Effector memory CD4-positive, alpha-beta T cell (primary cell): ENCODE measurements around the gene NELL1.

ENCODE experiments used
- DNase-seq, 3 donors: peaks; one replicate each; pipeline ENCODE4 v3.0.0-alpha.2; 2020
- H3K27ac ChIP-seq: 2 replicates; pipeline ENCODE4 v1.7.0; 2013; ENCODE audit warnings: mild to moderate bottlenecking, low read length, moderate library complexity; ENCODE audit not compliant: insufficient read depth, poor library complexity, severe bottlenecking
- H3K27me3 ChIP-seq: replicated peaks from 2 replicates; pipeline ENCODE4 v1.7.0; 2013; ENCODE audit warnings: mild to moderate bottlenecking, low read length; ENCODE audit not compliant: insufficient read depth, control insufficient read depth, poor library complexity, severe bottlenecking
- H3K36me3 ChIP-seq: 2 replicates; pipeline ENCODE4 v1.7.0; 2013; ENCODE audit warnings: mild to moderate bottlenecking, low read length, moderate library complexity; ENCODE audit not compliant: control insufficient read depth, insufficient read depth
- H3K4me1 ChIP-seq: 2 replicates; pipeline ENCODE4 v1.7.0; 2013; ENCODE audit warnings: low read length, mild to moderate bottlenecking; ENCODE audit not compliant: control insufficient read depth, insufficient read depth, poor library complexity, severe bottlenecking
- H3K4me3 ChIP-seq: 2 replicates; pipeline ENCODE4 v1.7.0; 2013; ENCODE audit warnings: low read length, low read depth, mild to moderate bottlenecking; ENCODE audit not compliant: insufficient read depth, poor library complexity, severe bottlenecking
- H3K9me3 ChIP-seq: 2 replicates; pipeline ENCODE4 v1.7.0; 2013; ENCODE audit warnings: mild to moderate bottlenecking, low read length, moderate library complexity; ENCODE audit not compliant: control insufficient read depth

The NELL1 gene

DNA sequence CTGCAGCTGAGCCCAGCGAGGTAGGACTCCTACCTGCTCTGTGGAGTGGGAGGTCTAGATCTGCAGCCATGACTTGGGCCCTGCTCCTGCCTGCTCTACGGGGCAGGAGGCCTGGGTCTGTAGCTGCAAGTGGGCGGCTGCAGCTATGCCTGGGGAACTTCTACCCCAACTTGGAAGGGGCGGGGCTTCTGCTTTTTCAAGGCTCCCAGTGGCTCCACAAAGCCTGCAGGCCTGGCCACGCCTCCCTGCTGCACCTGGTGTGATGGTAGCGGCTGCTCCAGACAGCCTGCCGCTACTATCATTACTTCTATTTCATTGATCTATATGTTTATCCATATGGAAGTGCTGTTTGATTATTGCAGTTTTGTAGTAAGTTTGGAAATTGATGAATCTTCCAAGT is 121.2 kb downstream of the NELL1 start:
- no peak for DNase-seq
- no peak overlapping the region for H3K4me3 ChIP-seq
- H3K4me1 ChIP-seq: no peaks in the 10 kb centered on the region
- H3K27ac ChIP-seq: no peak overlapping the region
- H3K9me3 ChIP-seq: no peaks in the 10 kb centered on the region
- H3K36me3 ChIP-seq: no peaks in the 10 kb centered on the region
- H3K27me3 ChIP-seq: no peaks in the 10 kb centered on the region

DNA sequence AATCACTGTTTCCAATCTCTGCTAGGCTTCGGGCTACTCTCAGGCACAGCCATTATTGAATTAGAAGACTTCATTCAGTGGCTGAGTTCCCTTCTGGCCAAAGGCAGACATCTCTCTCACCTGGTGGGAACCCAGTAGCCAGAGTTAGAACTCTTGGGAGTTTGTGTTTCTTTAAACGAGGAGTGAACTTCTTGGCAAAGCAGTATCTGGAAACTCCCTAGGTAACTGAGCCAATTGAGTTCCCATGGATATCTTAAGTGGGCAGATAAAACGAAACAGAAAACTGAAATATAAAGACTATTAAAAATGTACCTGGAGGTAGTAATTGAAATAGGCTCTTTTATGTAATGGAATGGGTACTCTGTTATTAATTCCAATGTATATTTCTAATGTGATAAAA is 125.6 kb downstream of the NELL1 start:
- DNase-seq: no peak
- Histone ChIP-seq H3K4me1 (no peaks in the 10 kb centered on the region), H3K27me3 (no peaks in the 10 kb centered on the region)

DNA sequence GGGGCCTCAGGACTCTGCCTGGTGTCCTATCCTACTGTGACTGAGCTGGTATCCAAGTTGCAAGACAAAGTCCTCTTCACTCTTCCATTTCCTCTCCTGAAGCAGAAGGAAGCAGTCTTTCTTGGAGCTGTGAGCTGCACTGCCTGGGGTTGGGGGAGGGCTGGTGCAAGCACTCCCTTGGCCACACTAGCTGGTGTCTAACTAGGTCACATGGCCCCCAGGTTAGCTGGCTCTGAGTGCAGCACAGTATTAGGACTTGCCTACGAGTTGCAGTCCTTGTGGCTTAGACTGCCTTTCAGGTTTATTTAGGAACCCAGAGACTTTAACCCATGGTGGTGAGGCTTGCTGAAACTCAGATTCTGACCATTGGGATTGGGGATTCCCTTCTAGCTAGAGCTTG is 138.9 kb downstream of the NELL1 start:
- no peaks in the 10 kb centered on the region for H3K27me3 ChIP-seq
- H3K9me3 ChIP-seq: no peaks in the 10 kb centered on the region
- no peaks in the 10 kb centered on the region for H3K36me3 ChIP-seq
- no peak overlapping the region for H3K4me3 ChIP-seq
- H3K27ac ChIP-seq: no peak overlapping the region
- H3K4me1 ChIP-seq: no peaks in the 10 kb centered on the region
- no peak for DNase-seq

More for the DNA sequence above, 125.6 kb downstream of the NELL1 start:
- H3K27ac ChIP-seq: no peak overlapping the region
- no peak overlapping the region for H3K4me3 ChIP-seq
- H3K36me3 ChIP-seq: no peaks in the 10 kb centered on the region
- no peaks in the 10 kb centered on the region for H3K9me3 ChIP-seq

DNA sequence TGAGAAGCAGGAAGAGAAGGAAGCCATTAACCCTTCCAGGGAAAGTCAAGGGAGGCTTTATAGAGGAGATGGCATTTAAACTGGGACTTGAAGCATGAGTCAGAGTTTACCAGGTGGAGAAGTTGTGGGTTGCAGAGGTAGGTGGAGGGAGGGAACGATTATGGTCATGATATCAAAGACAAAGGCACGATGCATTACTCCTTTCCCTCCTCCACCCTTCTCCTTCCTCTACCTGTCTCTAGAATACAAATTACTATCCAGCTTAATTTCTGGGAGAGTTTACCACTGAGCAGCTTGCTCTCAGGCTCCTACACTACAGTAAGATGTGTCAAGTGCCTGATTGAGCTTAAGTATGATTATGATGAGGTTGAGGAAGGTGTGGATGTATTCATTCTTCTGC is 151.7 kb downstream of the NELL1 start:
- Histone ChIP-seq H3K36me3 (no peaks in the 10 kb centered on the region), H3K4me1 (no peaks in the 10 kb centered on the region), H3K9me3 (no peaks in the 10 kb centered on the region), H3K27me3 (no peaks in the 10 kb centered on the region), H3K27ac (no peak overlapping the region), H3K4me3 (no peak overlapping the region)
- DNase-seq: no peak

DNA sequence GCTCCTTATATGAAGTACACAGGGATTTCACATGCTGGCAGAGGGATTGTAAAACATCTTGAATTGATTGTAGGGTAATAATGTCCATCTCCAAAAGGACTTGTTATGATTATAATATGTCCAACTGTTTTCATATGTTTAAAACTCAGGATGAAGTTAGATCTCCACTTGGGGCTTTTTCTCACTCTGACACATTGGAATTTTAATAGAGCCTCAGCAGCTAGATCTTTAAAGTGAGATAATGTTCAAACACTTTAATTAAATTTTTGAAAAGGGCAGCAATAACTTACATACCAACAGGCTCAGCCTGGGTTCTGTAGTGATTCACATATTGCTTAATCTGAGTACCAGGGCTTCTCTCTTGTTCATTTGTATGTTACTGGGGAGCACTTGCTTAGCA is 152.1 kb downstream of the NELL1 start:
- no peaks in the 10 kb centered on the region for H3K36me3 ChIP-seq
- H3K9me3 ChIP-seq: no peaks in the 10 kb centered on the region
- no peak overlapping the region for H3K27ac ChIP-seq
- H3K4me3 ChIP-seq: no peak overlapping the region
- H3K27me3 ChIP-seq: no peaks in the 10 kb centered on the region
- no peak for DNase-seq
- H3K4me1 ChIP-seq: no peaks in the 10 kb centered on the region

DNA sequence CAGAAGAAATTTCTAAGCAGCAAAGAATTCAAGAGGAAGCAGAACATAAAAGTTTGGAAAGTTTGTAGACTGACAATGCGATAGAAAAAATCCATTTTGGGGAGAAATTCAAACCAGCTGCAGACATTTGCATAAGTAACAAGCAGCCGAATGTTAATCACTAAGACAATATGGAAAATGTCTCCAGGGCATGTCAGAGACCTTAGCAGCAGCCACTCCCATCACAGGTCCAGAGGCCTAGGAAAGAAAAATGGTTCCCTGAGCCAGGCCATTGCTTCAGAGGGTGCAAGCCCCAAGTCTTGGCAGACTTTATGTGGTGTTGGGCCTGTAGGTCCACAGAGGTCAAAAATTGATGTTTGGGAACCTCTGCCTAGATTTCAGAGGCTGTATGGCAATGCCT is 155.4 kb downstream of the NELL1 start:
- no peaks in the 10 kb centered on the region for H3K4me1 ChIP-seq
- H3K27me3 ChIP-seq: no peaks in the 10 kb centered on the region
- no peaks in the 10 kb centered on the region for H3K36me3 ChIP-seq
- no peak overlapping the region for H3K4me3 ChIP-seq
- no peaks in the 10 kb centered on the region for H3K9me3 ChIP-seq
- no peak overlapping the region for H3K27ac ChIP-seq
- no peak for DNase-seq

DNA sequence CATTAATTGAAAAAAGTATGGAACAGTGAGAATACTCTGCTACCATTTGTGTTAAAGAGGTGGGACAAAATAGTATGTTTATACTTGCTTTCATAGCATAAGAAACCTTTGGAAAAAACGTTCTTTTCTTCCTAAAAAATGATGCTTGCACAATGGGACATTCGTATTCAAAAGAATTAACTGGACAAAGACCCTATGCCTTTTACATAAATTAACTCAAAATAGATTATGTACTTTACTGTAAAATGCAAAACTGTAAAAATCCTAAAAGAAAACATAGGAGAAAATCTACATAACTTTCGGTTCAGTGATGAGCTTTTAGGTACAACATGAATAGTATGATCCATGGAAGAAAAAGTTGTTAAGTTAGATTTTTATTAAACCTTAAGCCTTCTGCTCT is 166.2 kb downstream of the NELL1 start:
- H3K4me3 ChIP-seq: no peak overlapping the region
- no peaks in the 10 kb centered on the region for H3K36me3 ChIP-seq
- DNase-seq: no peak
- no peaks in the 10 kb centered on the region for H3K4me1 ChIP-seq
- no peaks in the 10 kb centered on the region for H3K9me3 ChIP-seq
- no peaks in the 10 kb centered on the region for H3K27me3 ChIP-seq
- no peak overlapping the region for H3K27ac ChIP-seq

DNA sequence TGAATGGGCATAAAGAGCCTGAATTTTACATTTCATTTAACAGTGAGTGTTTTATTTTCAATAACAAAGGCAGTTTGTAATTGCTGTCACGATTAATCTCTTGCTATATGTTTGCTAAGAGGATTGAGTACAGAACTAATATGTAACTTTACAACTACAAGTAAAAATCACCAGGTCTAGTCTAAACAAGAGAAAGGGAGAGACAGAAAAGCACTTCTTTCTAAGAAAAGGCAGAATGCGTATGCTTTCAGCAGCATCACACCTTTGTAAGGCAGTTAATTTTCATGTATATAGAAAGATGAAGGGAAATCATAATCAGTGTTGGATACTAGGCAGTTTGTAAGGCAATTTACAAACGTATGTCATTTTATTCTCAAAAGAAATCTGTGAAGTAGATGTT is 169.8 kb downstream of the NELL1 start:
- Histone ChIP-seq H3K27me3 (no peaks in the 10 kb centered on the region), H3K27ac (no peak overlapping the region), H3K36me3 (no peaks in the 10 kb centered on the region), H3K9me3 (no peaks in the 10 kb centered on the region), H3K4me3 (no peak overlapping the region), H3K4me1 (no peaks in the 10 kb centered on the region)
- DNase-seq: no peak

DNA sequence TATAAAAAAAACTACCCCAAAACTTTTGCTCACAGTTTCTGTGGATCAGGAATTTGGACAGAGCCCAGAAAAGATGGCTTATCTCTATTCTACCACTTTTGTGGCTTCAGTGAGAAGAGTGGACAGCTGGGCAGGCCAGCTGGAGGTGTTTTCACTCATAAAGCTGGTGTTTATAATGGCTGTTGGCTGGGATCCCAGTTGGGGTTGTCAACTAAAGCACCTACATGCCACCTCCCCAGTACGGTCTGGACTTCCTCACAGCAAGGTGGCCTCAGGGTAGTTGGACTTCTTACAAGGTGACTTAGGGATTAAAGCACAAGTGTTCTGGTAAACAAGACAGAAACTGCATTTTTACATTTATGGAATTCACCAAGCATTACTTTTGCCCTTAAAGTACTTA is 171.0 kb downstream of the NELL1 start:
- H3K4me1 ChIP-seq: no peaks in the 10 kb centered on the region
- DNase-seq: no peak
- H3K27me3 ChIP-seq: no peaks in the 10 kb centered on the region
- no peak overlapping the region for H3K4me3 ChIP-seq
- no peak overlapping the region for H3K27ac ChIP-seq
- H3K36me3 ChIP-seq: no peaks in the 10 kb centered on the region
- no peaks in the 10 kb centered on the region for H3K9me3 ChIP-seq

DNA sequence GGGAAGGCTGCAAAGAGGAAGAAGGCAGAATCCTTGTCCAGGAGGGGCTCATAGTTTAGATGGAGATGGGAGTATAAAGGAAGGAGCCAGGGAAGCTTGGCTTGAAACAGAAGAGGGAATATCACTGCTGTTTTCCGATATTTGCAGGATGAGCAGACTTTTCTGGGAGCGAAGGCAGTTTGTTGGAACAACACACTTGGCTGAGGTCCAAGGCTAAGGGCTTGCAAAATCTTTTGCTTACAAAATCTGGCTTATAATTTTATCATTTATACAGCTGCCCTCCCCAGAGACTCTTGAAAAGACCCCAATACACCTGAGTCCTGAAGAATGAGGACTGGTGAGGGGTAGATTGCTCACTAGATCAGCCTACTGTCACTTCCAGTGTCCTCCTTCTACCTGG is 174.8 kb downstream of the NELL1 start:
- Histone ChIP-seq H3K4me3 (no peak overlapping the region), H3K9me3 (no peaks in the 10 kb centered on the region), H3K27ac (no peak overlapping the region), H3K4me1 (no peaks in the 10 kb centered on the region), H3K27me3 (no peaks in the 10 kb centered on the region), H3K36me3 (no peaks in the 10 kb centered on the region)
- no peak for DNase-seq

DNA sequence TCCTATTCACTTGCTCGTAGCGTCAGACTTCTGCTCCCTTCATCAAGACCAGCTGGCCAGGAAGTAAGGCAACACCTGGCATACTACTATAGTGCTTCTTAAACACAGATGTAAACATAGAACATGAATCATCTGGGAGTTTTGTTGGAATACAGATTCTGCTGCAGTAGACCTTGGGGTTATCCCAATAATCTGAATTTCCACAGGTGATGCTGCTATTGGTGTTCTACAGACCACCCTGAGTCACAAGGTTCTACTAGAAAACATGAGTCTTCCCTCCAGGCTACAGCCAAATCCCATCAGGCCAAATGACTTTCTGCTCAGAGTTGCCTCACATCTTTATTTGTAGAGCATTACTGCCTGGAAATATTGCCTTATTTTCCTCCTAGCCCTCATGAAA is 175.2 kb downstream of the NELL1 start:
- no peak overlapping the region for H3K27ac ChIP-seq
- DNase-seq: no peak
- no peaks in the 10 kb centered on the region for H3K9me3 ChIP-seq
- no peaks in the 10 kb centered on the region for H3K27me3 ChIP-seq
- H3K36me3 ChIP-seq: no peaks in the 10 kb centered on the region
- no peaks in the 10 kb centered on the region for H3K4me1 ChIP-seq
- H3K4me3 ChIP-seq: no peak overlapping the region
